H9 (cell line): ENCODE measurements around the gene FBLN2. TPM values are rescaled to one million over a fixed set of nuclear protein-coding genes. Genes with fewer than 3 reads are reported as not detected.

Experiments
- DNase-seq: peaks from one replicate; pipeline ENCODE4 v3.0.0-alpha.2; 2017
- H2AFZ ChIP-seq: one replicate; pipeline ENCODE4 v1.6.1; 2013; ENCODE audit warnings: mild to moderate bottlenecking, low read length, control low read depth, moderate library complexity
- H2AK5ac ChIP-seq: 2 replicates; pipeline ENCODE4 v1.6.1; 2013; ENCODE audit warnings: low read length, control low read depth, mixed read lengths; ENCODE audit not compliant: insufficient read length
- H2BK120ac ChIP-seq: one replicate; pipeline ENCODE4 v1.6.1; 2013; ENCODE audit warnings: low read depth, mild to moderate bottlenecking, low read length, control low read depth, inconsistent platforms; ENCODE audit not compliant: poor library complexity, severe bottlenecking
- H2BK12ac ChIP-seq: 2 replicates; pipeline ENCODE4 v1.6.1; 2013; ENCODE audit warnings: low read length, control low read depth, mixed read lengths, low read depth; ENCODE audit not compliant: insufficient read length
- H2BK15ac ChIP-seq: 2 replicates; pipeline ENCODE4 v1.6.1; 2013; ENCODE audit warnings: low read depth, low read length, control low read depth
- H2BK20ac ChIP-seq: one replicate; pipeline ENCODE4 v1.6.1; 2013; ENCODE audit warnings: low read depth, mild to moderate bottlenecking, low read length, control low read depth, inconsistent platforms; ENCODE audit not compliant: poor library complexity, severe bottlenecking
- H2BK5ac ChIP-seq: 2 replicates; pipeline ENCODE4 v1.6.1; 2013; ENCODE audit warnings: low read length, control low read depth, mixed read lengths; ENCODE audit not compliant: insufficient read length
- H3K14ac ChIP-seq: 2 replicates; pipeline ENCODE4 v1.6.1; 2013; ENCODE audit warnings: low read length, control low read depth; ENCODE audit not compliant: insufficient read depth
- H3K18ac ChIP-seq: 2 replicates; pipeline ENCODE4 v1.6.1; 2013; ENCODE audit warnings: low read depth, mild to moderate bottlenecking, mixed read lengths, low read length, control low read depth; ENCODE audit not compliant: insufficient read length
- H3K23ac ChIP-seq: 2 replicates; pipeline ENCODE4 v1.6.1; 2013; ENCODE audit warnings: low read length, control low read depth, mixed read lengths, low read depth; ENCODE audit not compliant: insufficient read length
- H3K23me2 ChIP-seq: 2 replicates; pipeline ENCODE4 v1.6.1; 2013; ENCODE audit warnings: low read depth, mild to moderate bottlenecking, mixed read lengths, low read length, control low read depth; ENCODE audit not compliant: insufficient read length, poor library complexity, severe bottlenecking
- H3K27ac ChIP-seq: 2 replicates; pipeline ENCODE4 v1.5.1; 2013; ENCODE audit warnings: low read length, control low read depth, mixed read lengths, low read depth; ENCODE audit not compliant: insufficient read length
- H3K27me3 ChIP-seq: 2 replicates; pipeline ENCODE4 v1.6.1; 2013; ENCODE audit warnings: low read length, control low read depth, inconsistent platforms; ENCODE audit not compliant: insufficient read depth
- H3K4ac ChIP-seq: 2 replicates; pipeline ENCODE4 v1.6.1; 2013; ENCODE audit warnings: low read depth, mild to moderate bottlenecking, control low read depth, inconsistent platforms, low read length, moderate library complexity
- H3K4me1 ChIP-seq: 2 replicates; pipeline ENCODE4 v1.6.1; 2013; ENCODE audit warnings: low read length, control low read depth, inconsistent platforms; ENCODE audit not compliant: insufficient read depth
- H3K4me2 ChIP-seq: 2 replicates; pipeline ENCODE4 v1.6.1; 2013; ENCODE audit warnings: low read length, control low read depth, mixed read lengths; ENCODE audit not compliant: insufficient read length, insufficient read depth
- H3K56ac ChIP-seq: 2 replicates; pipeline ENCODE4 v1.6.1; 2013; ENCODE audit warnings: low read depth, mild to moderate bottlenecking, mixed read lengths, low read length, control low read depth; ENCODE audit not compliant: insufficient read length
- H3K79me1 ChIP-seq: 2 replicates; pipeline ENCODE4 v1.6.1; 2013; ENCODE audit warnings: low read depth, mild to moderate bottlenecking, moderate library complexity, low read length, control low read depth, inconsistent platforms; ENCODE audit not compliant: insufficient read depth, poor library complexity, severe bottlenecking
- H3K79me2 ChIP-seq: 2 replicates; pipeline ENCODE4 v1.6.1; 2013; ENCODE audit warnings: low read length, control low read depth, inconsistent platforms; ENCODE audit not compliant: insufficient read depth
- H3K9ac ChIP-seq: 2 replicates; pipeline ENCODE4 v1.6.1; 2013; ENCODE audit warnings: low read length, control low read depth, mixed read lengths; ENCODE audit not compliant: insufficient read length; ENCODE audit errors: extremely low read depth
- H3K9me3 ChIP-seq: one replicate; pipeline ENCODE4 v1.6.1; 2013; ENCODE audit warnings: low read depth, low read length, inconsistent platforms; ENCODE audit not compliant: control insufficient read depth
- H3T11ph ChIP-seq: one replicate; pipeline ENCODE4 v1.6.1; 2013; ENCODE audit warnings: mild to moderate bottlenecking, low read length, control low read depth, inconsistent platforms
- H4K20me1 ChIP-seq: one replicate; pipeline ENCODE4 v1.6.1; 2013; ENCODE audit not compliant: control insufficient read depth, insufficient read length, insufficient read depth
- H4K5ac ChIP-seq: 2 replicates; pipeline ENCODE4 v1.6.1; 2013; ENCODE audit warnings: low read depth, mild to moderate bottlenecking, mixed read lengths, low read length, control low read depth; ENCODE audit not compliant: insufficient read length
- H4K8ac ChIP-seq: replicated peaks from 2 replicates; pipeline ENCODE4 v1.6.1; 2013; ENCODE audit warnings: low read length, control low read depth, mixed read lengths, low read depth; ENCODE audit not compliant: insufficient read length
- H4K91ac ChIP-seq: 2 replicates; pipeline ENCODE4 v1.6.1; 2013; ENCODE audit warnings: low read depth, mild to moderate bottlenecking, moderate library complexity, mixed read lengths, low read length, control low read depth; ENCODE audit not compliant: insufficient read length
- H3K27ac Mint-ChIP-seq, 3 experiments: 2 replicates in 2 of 3; 3 replicates in 1 of 3; pipeline ENCODE4 v1.8.0; 2020 to 2021; ENCODE audit warnings: mixed read lengths in 3 of 3, mild to moderate bottlenecking in 1 of 3, moderate library complexity in 1 of 3
- H3K27me3 Mint-ChIP-seq: 2 replicates; pipeline ENCODE4 v1.8.0; 2021; ENCODE audit warnings: low read depth, mild to moderate bottlenecking, moderate library complexity, mixed read lengths
- H3K36me3 Mint-ChIP-seq, 3 experiments: 2 replicates in 2 of 3; 3 replicates in 1 of 3; pipeline ENCODE4 v1.8.0; 2020 to 2021; ENCODE audit warnings: low read depth in 3 of 3, mixed read lengths in 3 of 3; ENCODE audit not compliant: insufficient read depth in 1 of 3
- H3K4me1 Mint-ChIP-seq, 2 experiments: 2 replicates each; pipeline ENCODE4 v1.8.0; 2020; ENCODE audit warnings: mixed read lengths in 2 of 2
- H3K4me3 Mint-ChIP-seq, 2 experiments: 2 replicates in 1 of 2; 3 replicates in 1 of 2; pipeline ENCODE4 v1.8.0; 2020 to 2021; ENCODE audit warnings: mild to moderate bottlenecking in 2 of 2, mixed read lengths in 2 of 2, moderate library complexity in 1 of 2
- H3K9me3 Mint-ChIP-seq, 2 experiments: 2 replicates in 1 of 2; 3 replicates in 1 of 2; pipeline ENCODE4 v1.8.0; 2020; ENCODE audit warnings: mild to moderate bottlenecking in 2 of 2, mixed read lengths in 2 of 2, moderate library complexity in 1 of 2
- WGBS: extraction: QIAGEN DNeasy Blood & Tissue Kit; methylation state at CpG from one replicate; pipeline ENCODE4 v1.1.7; 2013; ENCODE audit warnings: missing lambda C conversion rate, low lambda C conversion rate, mixed read lengths; ENCODE audit not compliant: insufficient read length; ENCODE audit errors: extremely low coverage; 5-methylcytosine and 5-hydroxymethylcytosine counted together
- total RNA-seq: library from RNA; stranded (reverse); gene quantifications from 2 replicates; pipeline ENCODE4 v1.2.1, GENCODE V29; 2021
- TF ChIP-seq, protein P1 (sequence below): fragments of 200-600 bp; sonication (generic); conservative IDR thresholded peaks from 3 replicates; pipeline ENCODE4 v1.8.0; 2021; ENCODE audit warnings: antibody characterized with exemption, mild to moderate bottlenecking

Gene FBLN2
- total RNA-seq, 1 experiment from 2014 or later, result 11.8 TPM

DNA sequence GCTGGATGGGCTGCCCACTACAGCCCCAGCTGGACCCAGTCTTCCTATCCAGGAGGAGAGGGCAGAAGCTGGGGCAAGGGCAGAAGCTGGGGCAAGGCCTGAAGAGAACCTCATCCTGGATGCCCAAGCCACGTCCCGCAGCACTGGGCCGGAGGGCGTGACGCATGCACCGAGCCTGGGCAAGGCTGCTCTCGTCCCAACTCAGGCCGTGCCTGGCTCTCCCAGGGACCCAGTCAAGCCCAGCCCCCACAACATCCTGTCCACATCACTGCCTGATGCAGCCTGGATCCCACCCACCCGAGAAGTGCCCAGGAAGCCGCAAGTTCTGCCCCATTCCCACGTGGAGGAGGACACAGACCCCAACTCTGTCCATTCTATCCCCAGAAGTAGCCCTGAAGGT, 22.3 kb downstream of the FBLN2 start:
- Mint-ChIP-seq H3K9me3 (no peaks in the 10 kb centered on the region), H3K4me1 (peaks cover 15 to 20% of the 10 kb centered on the region in 2 experiments)

More for the DNA sequence above, 22.3 kb downstream of the FBLN2 start:
- Histone ChIP-seq H4K20me1 (no peaks in the 10 kb centered on the region), H3T11ph (no peak overlapping the region), H3K79me2 (no peaks in the 10 kb centered on the region), H3K4ac (no peak overlapping the region), H2BK20ac (no peak overlapping the region), H3K4me2 (no peak overlapping the region), H3K79me1 (no peaks in the 10 kb centered on the region), H3K4me1 (peaks cover 4% of the 10 kb centered on the region; the same call in 1 of the 2 replicates), H3K56ac (no peak overlapping the region), H3K9ac (no peak overlapping the region), H2AK5ac (no peak overlapping the region), H3K18ac (no peak overlapping the region), H3K14ac (no peak overlapping the region; the same call in 1 of the 2 replicates), H2BK5ac (no peak overlapping the region), H2AFZ (no peak overlapping the region), H2BK120ac (no peak overlapping the region), H3K27ac (no peak overlapping the region), H3K9me3 (no peaks in the 10 kb centered on the region), H3K23me2 (no peaks in the 10 kb centered on the region), H3K27me3 (no peaks in the 10 kb centered on the region), H4K91ac (no peak overlapping the region), H4K8ac (no peak overlapping the region), H2BK15ac (no peak overlapping the region), H4K5ac (no peak overlapping the region), H2BK12ac (no peak overlapping the region), H3K23ac (no peak overlapping the region)
- TF ChIP-seq, protein P1, sequence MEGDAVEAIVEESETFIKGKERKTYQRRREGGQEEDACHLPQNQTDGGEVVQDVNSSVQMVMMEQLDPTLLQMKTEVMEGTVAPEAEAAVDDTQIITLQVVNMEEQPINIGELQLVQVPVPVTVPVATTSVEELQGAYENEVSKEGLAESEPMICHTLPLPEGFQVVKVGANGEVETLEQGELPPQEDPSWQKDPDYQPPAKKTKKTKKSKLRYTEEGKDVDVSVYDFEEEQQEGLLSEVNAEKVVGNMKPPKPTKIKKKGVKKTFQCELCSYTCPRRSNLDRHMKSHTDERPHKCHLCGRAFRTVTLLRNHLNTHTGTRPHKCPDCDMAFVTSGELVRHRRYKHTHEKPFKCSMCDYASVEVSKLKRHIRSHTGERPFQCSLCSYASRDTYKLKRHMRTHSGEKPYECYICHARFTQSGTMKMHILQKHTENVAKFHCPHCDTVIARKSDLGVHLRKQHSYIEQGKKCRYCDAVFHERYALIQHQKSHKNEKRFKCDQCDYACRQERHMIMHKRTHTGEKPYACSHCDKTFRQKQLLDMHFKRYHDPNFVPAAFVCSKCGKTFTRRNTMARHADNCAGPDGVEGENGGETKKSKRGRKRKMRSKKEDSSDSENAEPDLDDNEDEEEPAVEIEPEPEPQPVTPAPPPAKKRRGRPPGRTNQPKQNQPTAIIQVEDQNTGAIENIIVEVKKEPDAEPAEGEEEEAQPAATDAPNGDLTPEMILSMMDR, result no peak
- Mint-ChIP-seq H3K4me3 (no peak overlapping the region), H3K27ac (no peak overlapping the region), H3K27me3 (no peaks in the 10 kb centered on the region), H3K36me3 (no peaks in the 10 kb centered on the region)
- no peak for DNase-seq
- no CpG with 5 or more reads among the region's 11 CpGs for WGBS
